Nephron progenitor cell (in vitro differentiated cells): Measurements from ENCODE around the gene MYL6B.

Source experiments
- DNase-seq: peaks from one replicate; pipeline ENCODE4 v3.0.0; 2021
- H3K27ac Mint-ChIP-seq: 2 replicates; pipeline ENCODE4 v1.8.0; 2021; ENCODE audit warnings: mild to moderate bottlenecking, moderate library complexity, mixed read lengths
- H3K27me3 Mint-ChIP-seq: 2 replicates; pipeline ENCODE4 v1.8.0; 2021; ENCODE audit warnings: mild to moderate bottlenecking, low read depth, mixed read lengths; ENCODE audit not compliant: poor library complexity
- H3K36me3 Mint-ChIP-seq: 2 replicates; pipeline ENCODE4 v1.8.0; 2021; ENCODE audit warnings: low read depth, mixed read lengths
- H3K4me1 Mint-ChIP-seq: 2 replicates; pipeline ENCODE4 v1.8.0; 2021; ENCODE audit warnings: mixed read lengths
- H3K4me3 Mint-ChIP-seq: 2 replicates; pipeline ENCODE4 v1.8.0; 2021; ENCODE audit warnings: mild to moderate bottlenecking, moderate library complexity, mixed read lengths
- H3K9me3 Mint-ChIP-seq: 2 replicates; pipeline ENCODE4 v1.8.0; 2021; ENCODE audit warnings: mild to moderate bottlenecking, moderate library complexity, mixed read lengths
- TF ChIP-seq, protein P1 (sequence below): fragments of 200-600 bp; sonication (generic); IDR thresholded peaks from 2 replicates; pipeline ENCODE4 v1.5.0; 2021; ENCODE audit warnings: antibody characterized with exemption

MYL6B gene

DNA sequence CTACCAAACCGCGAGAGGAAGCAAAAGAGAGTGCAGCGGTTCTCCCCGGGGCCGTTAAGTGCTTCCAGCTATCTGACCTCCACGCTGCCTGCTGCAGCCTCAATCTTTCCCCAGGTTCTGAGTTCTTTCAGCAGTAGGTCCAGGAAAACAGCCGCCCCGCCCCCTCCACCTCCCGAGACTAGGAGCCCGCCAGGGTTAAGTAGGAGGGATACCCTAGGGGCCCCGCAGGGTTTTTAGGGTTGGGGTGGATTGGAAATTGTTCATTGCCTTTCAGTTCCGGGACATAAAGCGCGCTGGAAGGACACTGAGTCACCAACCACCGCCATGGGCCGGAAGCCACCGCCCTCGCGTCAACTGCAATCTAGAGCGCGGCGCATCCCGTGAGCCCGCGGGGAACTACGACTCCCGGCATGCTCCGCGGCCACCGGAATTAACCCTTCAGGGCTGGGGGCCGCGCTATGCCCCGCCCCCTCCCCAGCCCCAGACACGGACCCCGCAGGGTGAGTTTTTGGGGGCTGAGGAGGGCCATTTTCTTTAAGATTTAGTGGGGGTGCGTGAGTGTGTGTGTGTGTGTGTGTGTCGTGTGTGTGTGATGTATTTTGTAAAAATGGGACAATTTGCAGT, at the start of gene MYL6B:
TSS of gene MYL6B (plus strand) at position 456 of the 624 bp plus-strand sequence. CDS start 1,332 bp downstream, outside the sequence.
- H3K27me3 Mint-ChIP-seq = peaks cover 7% of the 10 kb centered on the region
- TF ChIP-seq, protein P1, sequence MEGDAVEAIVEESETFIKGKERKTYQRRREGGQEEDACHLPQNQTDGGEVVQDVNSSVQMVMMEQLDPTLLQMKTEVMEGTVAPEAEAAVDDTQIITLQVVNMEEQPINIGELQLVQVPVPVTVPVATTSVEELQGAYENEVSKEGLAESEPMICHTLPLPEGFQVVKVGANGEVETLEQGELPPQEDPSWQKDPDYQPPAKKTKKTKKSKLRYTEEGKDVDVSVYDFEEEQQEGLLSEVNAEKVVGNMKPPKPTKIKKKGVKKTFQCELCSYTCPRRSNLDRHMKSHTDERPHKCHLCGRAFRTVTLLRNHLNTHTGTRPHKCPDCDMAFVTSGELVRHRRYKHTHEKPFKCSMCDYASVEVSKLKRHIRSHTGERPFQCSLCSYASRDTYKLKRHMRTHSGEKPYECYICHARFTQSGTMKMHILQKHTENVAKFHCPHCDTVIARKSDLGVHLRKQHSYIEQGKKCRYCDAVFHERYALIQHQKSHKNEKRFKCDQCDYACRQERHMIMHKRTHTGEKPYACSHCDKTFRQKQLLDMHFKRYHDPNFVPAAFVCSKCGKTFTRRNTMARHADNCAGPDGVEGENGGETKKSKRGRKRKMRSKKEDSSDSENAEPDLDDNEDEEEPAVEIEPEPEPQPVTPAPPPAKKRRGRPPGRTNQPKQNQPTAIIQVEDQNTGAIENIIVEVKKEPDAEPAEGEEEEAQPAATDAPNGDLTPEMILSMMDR = no peak
- peak within 1 kb of the TSS; percentile 64 for H3K27ac Mint-ChIP-seq
- peaks cover 14% of the 10 kb centered on the region for H3K36me3 Mint-ChIP-seq
- H3K4me1 Mint-ChIP-seq = peaks cover 42% of the 10 kb centered on the region
- H3K9me3 Mint-ChIP-seq = no peaks in the 10 kb centered on the region
- H3K4me3 Mint-ChIP-seq = peak within 1 kb of the TSS; percentile 98
- peak; percentile 90 for DNase-seq

DNA sequence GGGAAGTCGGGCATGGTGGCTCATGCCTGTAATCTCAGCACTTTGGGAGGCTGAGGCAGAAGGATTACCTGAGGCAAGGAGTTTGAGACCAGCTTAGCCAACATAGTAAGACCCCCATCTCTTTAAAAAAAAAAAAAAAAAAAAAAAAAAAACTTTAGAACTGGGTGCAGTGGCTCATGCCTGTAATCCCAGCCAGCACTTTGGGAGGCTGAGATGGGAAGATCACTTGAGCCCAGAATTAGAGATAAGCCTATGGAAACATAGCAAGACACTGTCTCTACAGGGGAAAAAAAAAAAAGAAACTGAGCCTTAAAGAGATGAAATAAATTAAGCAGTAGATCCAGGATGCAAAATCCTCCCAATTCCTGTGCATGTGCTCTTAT, 49.7 kb upstream of the MYL6B start:
- Mint-ChIP-seq H3K27ac (no peak overlapping the region), H3K4me1 (peaks cover 51% of the 10 kb centered on the region), H3K4me3 (peak overlapping the region; percentile 97), H3K9me3 (no peaks in the 10 kb centered on the region), H3K27me3 (no peaks in the 10 kb centered on the region), H3K36me3 (peaks cover 15% of the 10 kb centered on the region)
- no peak for DNase-seq
- TF ChIP-seq, protein P1 = no peak

DNA sequence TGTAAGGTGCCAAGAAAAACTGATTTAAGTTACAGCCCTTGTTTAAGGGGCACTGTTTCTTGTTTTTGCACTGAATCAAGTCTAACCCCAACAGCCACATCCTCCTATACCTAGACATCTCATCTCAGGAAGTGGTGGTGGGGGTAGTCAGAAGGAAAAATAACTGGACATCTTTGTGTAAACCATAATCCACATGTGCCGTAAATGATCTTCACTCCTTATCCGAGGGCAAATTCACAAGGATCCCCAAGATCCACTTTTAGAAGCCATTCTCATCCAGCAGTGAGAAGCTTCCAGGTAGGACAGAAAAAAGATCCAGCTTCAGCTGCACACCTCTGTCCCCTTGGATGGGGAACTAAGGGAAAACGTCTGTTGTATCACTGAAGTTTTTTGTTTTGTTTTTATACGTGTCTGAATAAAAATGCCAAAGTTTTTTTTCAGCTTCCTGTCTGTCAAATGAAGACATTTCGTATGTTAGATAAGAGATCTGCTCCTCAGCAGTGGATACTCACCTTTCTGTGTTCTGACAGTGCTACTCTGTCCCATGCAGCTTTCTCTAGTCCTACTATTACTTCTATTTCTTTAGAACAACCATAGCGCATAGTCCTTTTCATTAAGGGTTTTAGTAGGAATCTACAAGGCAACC, 49.2 kb upstream of the MYL6B start:
- Mint-ChIP-seq H3K9me3 (no peaks in the 10 kb centered on the region), H3K4me3 (peak overlapping the region; percentile 97), H3K27me3 (no peaks in the 10 kb centered on the region), H3K4me1 (peaks cover 49% of the 10 kb centered on the region), H3K27ac (no peak overlapping the region), H3K36me3 (peaks cover 20% of the 10 kb centered on the region)
- no peak for DNase-seq
- TF ChIP-seq, protein P1 = no peak

DNA sequence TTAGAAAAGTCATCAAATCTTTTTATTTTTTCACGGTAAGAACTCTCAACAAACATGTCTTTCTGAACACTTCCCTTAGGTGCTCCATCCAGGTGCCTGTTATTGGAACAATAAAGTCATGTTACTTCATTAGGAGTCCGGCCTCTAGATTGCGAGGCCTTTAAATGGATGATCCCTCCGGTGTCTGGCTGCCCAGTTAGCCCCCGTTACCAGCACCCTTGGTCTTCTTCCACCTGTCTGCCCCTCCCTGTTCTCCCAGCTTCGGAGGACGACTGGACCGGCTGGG, 48.6 kb upstream of the MYL6B start:
- Mint-ChIP-seq H3K4me3 (peak overlapping the region; percentile 97), H3K27ac (peak overlapping the region; percentile 99), H3K27me3 (no peaks in the 10 kb centered on the region), H3K4me1 (peaks cover 49% of the 10 kb centered on the region), H3K9me3 (no peaks in the 10 kb centered on the region), H3K36me3 (peaks cover 25% of the 10 kb centered on the region)
- DNase-seq = no peak
- TF ChIP-seq, protein P1 = no peak

DNA sequence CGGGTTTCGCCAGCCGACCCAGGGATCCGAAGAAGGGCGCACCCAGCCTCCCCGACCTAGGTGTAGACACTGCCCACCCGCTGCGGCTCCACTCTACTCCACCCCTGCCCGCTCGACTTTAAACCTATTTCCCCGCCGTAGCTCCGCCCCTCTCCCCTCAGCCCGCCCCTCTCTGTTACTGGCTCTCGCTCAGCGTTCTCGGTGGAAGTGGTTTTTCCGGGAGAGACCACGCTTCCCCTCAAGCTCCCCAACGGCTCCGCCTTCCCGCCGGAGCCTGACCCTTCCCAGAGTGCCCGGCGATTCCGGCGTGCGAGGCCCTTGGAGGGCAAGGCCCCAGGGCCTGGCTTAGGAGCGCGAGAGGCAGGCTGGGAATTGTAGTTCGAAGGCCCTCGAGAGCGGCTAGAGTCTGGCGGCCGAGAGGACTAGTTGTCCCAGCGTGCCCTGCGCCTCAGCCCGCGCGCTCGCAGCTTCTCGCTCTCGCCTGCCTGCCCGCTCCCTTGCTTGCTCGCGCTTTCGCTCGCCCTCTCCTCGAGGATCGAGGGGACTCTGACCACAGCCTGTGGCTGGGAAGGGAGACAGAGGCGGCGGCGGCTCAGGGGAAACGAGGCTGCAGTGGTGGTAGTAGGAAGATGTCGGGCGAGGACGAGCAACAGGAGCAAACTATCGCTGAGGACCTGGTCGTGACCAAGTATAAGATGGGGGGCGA, 48.1 kb upstream of the MYL6B start, which contains the start of gene PA2G4:
TSS of gene PA2G4 (plus strand) at position 451 of the 706 bp plus-strand sequence. CDS start at position 630, 179 bp downstream.
- peaks cover 30% of the 10 kb centered on the region for H3K36me3 Mint-ChIP-seq
- H3K27ac Mint-ChIP-seq = peak within 1 kb of the TSS; percentile 99
- TF ChIP-seq, protein P1 = no peak
- peak within 1 kb of the TSS; percentile 97 for H3K4me3 Mint-ChIP-seq
- DNase-seq = peak; percentile 97
- no peaks in the 10 kb centered on the region for H3K9me3 Mint-ChIP-seq
- H3K27me3 Mint-ChIP-seq = no peaks in the 10 kb centered on the region
- peaks cover 49% of the 10 kb centered on the region for H3K4me1 Mint-ChIP-seq
